NCI-H345 treated with DMSO at 0.1 percent for 48 hours (cell line): ENCODE measurements around the gene SLC6A18.

Experiments
- DNase-seq: peaks from one replicate; lab custom pipeline; 2025; ENCODE audit not compliant: unreplicated experiment; lab: John Stamatoyannopoulos, UW

Gene SLC6A18

DNA sequence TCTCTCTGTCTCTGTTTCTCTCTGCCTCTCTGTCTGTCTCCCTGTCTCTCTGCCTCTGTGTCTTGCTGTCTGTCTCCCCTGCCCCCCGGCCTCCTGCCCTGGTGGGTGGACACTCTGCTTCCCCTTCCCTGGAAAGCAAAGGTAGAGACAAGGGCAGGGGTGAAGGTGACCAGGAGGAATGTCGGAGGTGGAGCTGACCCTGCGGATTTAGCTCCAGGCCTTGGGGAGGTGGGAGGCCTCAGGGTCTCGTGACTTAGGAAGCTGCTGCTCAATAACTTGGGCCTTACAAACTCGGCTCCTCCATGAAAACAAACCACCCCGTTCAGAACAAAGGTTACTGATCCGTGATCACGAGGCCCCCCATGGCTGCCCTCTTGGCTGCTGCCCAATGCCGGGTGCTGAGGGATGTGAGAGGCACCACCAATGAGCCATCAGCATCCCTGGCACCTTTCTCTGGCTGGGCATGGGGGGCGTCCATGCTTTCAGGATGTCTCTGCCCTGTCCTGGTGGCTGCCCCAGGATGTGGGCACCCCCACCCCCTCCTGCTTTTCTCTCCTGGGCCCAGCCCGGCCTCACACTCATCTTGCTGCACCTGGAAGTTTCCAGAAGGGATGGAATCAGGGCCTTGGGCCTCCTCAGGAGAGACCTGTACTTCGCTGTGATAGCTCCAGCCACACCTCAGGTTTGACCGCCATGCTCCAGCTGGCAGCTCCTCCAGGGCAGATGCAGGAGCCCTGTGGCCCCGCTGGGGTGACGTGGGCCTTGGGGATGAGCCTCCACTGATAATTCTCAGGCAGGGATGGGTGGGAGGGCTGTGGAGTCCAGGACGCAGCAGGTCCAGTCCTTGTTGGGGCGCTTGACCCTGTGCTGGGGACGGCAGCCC is 38.6 kb upstream of the SLC6A18 start:
- no peak for DNase-seq

DNA sequence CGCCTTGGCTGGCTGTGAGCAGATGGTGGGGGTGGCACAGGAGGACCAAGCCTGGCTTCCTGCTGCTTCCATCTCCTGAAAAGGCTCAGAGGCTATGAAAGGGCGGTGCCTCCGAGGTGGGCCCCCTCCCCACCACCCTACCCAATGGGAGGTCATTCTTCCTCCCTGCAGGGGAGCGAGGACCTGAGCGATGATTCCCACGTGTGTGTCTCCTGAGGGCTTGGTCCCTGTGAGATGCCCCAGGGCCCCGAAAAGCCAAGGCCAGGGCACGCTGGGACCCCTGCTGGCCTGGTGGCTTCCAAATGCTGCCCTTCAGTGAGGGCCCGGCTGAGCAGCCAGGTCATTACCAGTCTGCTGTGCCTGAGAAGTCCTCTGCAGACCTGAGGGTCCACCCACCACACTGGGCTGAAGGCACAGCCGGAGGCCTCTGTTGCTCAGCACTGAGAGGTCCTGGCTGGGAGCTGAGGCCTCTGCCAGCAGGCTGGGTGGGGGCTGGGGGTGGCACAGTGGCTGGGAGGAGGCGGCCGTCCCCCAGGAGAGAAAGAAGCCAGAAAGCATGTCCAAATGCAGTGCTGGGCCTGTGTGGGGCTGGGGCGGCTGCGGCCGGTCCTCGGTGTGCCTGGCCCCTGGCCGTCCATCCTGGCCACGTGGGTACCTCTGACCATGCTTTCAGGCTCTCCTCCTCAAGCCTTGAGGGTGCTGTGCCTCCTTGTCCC is 37.8 kb upstream of the SLC6A18 start:
- no peak for DNase-seq

DNA sequence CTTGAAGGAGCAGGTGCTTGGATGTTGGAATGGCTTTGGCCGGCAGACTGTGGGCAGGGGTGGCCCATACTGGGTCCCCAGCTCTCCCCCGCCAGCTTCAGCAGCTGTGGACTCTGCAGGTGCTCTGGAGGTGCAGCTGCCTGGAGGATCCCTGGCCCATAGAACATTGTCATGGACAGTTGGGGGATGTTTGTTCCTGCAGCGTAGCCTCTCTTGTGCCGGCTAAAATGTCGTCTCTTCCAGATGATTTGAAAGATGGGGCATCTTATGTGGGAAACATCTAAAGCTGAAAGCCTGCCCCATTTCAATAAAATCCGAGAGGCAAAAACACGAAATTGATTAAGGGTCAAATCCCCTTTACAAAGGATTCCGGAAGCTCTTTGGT is 37.2 kb upstream of the SLC6A18 start:
- DNase-seq, result no peak

DNA sequence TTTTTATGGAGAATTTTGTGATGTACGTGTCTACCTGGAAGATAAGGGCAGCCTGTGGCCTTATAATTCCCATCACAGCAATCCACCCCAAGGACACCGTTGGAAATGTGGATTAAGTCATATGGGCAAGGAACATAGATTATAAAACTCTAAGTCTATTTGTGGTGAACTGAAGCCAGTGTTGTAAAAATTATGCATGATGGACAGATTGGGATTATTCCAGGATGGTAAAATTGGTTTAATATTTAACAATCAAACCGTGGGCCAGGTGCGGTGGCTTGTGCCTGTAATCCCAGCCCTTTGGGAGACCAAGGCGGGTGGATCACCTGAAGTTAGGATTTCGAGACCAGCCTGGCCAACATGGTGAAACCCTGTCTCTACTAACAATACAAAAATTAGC is 36.7 kb upstream of the SLC6A18 start:
- no peak for DNase-seq

DNA sequence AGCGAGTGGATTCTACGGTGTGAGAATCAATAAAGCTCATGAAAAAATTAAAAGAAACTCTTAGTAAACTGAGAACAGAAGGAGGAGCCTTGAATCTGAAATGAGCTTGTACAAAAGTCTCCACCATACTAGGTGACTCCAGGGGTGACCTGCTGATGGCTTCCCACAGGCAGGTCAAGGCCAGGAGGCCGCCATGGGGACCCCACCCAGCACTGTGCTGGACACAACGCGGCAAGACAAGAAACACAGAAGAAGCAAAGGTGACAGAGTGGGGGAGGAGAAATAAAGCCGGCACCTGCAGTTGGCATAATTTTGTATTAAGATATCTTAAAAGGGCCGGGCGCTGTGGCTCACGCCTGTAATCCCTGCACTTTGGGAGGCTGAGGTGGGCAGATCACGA is 35.9 kb upstream of the SLC6A18 start:
- no peak for DNase-seq

DNA sequence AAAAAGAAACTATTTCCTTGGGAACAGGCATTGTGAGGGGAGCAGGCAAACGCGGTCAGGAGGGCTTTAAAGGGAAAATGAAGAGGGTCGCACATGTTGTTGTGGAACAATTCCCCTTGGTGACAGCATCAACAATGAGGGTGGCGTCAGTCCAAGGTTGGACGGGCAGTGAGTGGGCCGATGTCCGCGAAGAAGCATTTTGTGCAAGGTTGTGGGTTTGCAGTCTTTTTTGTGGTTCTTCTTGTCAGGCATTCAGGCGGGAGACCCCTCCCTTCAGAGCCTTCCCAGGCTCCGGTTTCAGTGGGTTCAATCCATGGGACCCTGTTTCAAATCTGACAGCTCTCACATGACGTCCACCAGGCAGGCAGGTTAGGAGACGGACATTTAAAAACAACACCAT is 34.9 kb upstream of the SLC6A18 start:
- no peak for DNase-seq

DNA sequence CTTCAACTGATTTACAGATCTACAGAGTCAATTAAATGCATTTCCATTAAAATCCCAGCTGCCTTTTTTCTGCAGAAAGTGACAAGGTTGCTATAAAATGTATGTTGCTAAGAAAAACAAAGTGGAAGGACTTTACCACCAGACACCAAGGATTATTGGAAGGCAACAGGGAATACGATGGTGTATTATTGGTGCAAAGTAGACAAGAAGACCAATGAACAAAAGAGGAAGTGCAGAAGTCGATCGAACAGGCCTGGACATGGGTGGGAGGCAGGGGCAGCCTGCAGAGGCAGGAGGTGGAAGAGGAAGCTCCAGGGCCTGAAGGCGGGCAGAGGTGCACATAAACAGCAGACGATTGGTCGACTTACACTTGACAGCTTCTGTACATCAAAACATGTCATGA is 34.3 kb upstream of the SLC6A18 start:
- DNase-seq, result no peak

DNA sequence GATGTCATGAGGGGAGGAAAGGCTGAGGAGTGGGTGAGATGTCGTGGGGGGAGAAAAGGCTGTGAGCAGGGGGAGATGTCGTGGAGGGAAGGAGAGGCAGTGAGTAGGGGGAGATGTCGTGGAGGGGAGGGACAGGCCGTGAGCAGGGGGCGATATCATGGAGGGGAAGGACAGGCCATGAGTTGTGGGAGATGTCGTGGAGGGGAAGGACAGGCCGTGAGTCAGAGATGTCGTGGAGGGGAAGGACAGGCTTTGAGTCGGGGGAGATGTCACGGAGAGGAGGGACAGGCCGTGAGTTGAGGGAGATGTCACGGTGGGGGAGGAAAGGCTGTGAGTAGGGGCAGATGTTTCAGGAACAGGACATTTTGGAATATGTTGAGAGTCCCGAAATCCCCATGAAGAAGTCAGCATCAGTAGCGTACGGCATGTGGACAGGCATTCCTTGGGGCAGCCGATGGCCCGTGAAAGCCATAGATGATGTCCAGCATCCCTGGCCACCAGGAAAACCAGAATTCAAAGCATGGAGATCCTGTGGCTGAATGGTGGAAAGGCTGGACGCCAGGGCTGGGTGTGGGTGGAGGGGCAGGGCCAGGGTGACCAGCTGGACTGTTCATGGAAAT is 32.1 kb upstream of the SLC6A18 start:
- DNase-seq, result no peak

DNA sequence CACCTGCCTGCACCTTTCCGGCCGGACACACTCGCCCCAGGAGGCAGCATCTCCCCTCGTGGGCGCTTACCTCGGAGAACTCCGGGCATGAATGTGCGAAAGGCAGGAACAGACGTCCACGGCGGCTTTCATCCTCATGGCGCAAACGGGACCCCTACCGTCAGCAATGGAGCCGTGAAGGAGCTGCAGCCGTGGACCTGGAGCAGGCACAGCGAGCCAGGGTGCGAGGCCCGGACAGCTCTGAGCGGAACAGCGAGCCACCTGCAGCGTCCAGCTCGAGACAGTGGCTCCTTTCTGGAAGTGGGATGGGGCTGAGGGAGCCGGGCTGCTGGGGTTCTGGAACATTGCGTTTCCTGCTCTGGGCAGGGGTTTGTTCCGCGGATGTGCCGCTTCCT is 31.6 kb upstream of the SLC6A18 start:
- DNase-seq, result no peak

DNA sequence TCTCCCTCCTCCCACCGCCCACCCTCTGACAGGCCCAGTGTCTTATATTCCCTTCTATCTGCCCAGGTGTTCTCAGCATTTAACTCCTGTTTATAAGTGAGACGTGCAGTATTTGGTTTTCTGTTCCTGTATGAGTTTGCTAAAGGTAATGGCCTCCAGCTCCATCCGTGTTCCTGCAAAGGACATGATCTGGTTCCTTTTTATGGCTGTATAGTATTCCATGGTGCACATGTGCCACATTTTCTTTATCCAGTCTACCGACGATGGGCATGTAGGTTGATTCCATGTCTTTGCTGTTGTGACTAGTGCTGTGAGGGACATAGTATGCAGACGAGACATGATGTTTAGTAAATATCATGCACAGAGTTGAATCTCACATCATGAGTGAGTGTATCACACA is 30.8 kb upstream of the SLC6A18 start:
- DNase-seq, result no peak

DNA sequence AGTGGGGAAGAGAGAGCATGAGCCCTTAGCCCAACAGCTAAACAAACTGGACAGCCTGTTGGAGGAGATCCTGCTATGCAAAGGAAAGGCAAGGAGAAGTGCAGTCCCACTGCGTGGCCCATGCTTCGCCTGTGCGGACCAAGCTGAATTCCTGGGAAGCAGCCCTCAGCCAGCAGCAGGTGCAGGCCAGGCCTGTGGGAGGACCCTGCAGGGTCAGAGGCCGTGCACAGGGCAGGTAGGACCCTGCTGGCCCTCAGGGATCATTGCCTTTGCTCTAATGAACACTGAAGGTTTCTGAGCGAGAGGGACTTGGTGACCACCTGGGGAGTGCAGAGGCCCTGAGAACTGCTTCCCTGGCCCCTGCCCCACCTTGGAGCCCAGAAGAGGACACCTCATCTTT is 29.7 kb upstream of the SLC6A18 start:
- no peak for DNase-seq

DNA sequence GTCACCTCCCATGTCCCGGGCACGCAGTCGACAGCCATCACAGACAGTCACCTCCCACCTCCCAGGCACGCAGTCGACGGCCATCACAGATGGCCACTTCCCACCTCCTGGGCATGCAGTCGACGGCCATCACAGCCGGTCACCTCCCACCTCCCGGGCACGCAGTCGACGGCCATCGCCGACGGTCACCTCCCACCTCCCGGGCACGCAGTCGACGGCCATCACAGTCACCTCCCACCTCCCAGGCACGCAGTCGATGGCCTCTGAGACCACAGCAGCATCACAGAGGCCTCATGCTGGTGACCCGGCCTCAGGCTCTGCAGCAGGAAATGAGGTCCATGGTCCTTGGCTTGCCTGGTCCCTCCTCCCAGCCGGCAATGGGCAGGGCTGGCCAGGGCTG is 29.3 kb upstream of the SLC6A18 start:
- no peak for DNase-seq

DNA sequence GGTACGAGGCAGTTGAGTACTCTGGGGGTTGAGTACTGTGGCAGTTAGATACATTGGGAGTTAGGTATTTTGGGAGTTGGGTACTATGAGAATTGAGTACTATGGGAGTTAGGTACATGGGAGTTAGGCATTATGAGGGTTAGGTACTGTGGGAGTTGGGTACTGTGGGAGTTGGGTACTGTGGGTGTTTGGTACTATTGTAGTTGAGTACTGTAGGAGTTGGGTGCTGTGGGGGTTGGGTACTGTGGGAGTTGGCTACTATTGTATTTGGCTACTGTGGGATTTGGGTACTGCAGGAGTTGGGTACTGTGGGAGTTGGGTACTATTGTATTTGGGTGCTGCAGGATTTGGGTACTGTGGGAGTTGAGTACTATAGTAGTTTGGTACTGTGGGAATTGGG is 28.6 kb upstream of the SLC6A18 start:
- no peak for DNase-seq

DNA sequence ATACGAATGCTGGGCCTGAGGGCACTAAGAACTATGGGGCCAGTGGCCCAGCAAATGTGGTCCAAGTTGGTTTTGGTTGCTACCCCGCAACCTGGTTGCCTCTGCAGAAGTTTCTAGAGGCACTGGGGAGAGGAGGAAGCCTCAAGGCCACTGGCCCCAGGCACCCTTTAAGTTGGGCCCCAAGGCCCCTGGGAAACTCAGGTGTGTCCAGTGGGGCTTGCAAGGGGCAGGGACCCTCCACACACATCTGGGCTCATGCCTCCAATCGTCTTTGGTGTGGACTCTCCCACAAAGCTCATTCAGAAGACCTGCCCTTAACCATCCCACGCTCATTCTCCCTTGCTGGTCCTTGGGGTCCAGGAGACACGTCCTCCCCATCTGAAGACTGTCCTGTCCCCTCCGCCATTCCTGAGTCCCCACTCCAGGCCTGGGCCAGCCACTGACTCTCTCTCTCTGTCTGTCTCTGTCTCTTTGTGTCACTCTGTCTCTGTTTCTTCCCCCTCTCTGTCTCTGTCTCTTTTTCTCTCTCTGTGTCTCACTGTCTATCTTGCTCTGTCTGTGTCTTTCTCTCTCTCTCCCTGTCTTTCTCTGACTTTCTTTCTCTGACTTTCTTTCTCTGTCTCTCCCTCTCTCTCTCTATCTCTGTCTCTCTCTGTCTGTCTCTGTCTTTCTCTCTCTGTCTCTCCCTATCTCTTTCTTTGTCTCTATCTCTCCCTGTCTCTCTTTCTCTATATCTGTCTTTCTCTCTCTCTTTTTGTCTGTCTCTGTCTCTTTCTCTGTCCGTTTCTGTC is 27.1 kb upstream of the SLC6A18 start:
- no peak for DNase-seq

DNA sequence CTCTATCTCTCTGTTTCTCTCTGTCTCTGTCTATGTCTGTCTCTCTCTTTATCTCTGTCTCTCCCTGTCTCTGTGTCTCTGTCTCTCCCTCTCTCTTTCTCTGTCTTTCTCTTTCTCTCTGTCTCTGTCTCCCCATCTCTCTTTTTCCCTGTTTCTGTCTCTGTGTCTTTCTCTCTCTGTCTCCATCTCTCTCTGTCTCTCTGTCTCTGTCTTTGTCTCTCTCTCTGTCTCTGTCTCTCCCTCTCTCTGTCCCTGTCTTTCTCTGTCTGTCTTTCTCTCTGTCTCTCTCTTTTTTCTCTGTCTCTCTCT is 25.9 kb upstream of the SLC6A18 start:
- DNase-seq, result no peak

DNA sequence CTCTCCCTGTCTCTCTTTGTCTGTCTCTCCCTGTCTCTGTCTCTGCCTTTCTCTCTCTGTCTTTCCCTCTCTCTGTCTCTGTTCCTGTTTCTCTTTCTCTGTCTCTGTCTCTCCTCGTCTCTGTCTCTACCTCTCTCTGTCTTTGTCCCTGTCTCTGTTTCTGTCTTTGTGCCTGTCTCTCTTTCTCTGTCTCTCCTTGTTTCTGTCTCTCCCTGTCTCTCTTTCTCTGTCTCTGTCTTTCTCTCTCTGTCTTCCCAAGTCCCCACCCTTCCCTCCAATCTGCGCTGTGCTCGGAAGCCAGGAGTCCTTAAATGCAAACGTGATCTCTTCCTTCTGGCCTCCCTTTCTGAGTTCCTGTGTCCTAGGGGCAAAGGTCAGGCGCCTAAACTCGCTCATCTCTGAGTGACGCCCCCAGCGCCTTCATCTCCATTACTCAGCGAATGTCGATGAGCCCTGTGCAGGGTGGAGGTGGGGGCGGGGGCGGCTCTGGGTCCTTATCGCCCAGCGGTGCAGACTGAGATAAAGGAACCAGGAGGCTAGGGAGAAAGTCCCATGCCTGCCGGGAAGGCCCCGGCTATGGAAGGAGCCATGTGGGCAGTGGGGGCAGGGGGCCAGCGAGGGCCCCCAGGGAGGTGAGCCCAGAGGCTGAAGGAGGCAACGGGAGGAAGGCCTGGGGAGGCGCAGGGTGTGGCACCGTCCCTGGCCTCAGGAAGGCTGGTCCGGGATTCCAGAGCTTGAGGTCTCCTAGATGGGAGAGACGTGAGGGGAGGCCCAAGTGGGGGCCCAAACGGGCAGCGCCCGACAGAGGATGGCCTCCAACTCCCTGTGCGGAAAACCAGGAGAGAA is 25.3 kb upstream of the SLC6A18 start:
- no peak for DNase-seq

DNA sequence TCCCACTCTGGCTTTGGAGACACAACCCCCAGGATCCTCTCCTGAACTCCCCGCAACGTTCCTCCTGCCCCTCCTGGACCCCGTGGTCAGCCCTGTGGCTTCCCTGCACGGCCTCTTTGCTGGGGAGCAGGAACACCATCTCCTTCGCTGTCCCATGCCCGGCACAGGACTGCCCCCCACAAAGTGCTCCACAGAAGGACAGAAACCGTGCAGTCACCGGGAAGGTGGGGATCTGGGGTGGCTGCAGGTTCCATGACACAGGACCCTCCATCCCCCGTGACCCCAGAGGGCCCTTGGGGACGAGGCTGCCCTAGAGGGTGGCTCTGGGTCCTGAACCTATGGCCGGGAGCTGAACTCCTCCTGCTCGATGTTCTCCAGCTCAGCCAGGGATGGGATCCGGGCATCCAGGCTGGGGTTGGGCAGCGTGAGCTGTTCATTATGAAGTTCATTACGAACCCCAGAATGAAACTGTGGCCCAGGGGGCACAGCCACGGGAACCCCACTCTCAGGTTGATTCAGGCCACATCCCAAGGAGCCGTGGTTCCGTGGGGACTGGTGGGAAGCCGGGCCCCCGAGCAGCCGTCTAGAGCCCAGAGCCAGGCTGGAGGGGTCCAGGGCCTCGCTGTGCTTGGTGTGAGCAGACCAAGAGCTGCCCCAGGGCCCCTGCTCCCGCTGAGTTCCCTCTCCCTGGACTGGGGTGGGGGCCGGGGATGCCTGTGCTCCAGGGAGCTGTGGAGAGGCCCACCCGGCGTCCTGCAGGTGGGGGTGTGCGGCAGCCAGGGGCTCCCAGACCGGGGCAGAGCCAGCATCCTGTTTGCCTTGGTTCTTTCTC is 24.5 kb upstream of the SLC6A18 start:
- DNase-seq, result no peak

DNA sequence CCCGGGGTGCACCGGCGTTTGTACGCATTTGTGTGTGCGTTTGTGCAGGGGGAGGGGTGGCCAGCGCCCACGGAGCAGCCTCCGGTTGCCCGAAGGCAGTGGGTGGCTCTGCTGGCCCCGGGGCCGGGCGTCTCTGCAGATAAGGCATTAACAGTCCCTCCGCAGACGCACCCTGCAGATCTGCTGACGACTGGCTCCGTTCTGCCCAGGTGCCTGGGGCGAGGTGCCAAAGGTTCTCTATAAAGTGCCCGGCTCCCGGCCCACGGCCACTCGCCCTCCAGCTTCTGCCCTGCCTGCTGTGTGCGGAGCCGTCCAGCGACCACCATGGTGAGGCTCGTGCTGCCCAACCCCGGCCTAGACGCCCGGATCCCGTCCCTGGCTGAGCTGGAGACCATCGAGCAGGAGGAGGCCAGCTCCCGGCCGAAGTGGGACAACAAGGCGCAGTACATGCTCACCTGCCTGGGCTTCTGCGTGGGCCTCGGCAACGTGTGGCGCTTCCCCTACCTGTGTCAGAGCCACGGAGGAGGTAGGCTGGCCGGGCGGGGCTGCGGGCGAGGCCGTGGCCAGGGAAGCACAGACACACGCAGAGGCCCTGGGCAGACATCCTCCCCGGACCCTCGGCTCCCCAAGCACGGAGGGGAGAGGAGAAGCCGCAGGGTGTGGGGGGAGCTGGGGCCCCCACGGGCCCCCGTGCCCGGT is 23.7 kb upstream of the SLC6A18 start, which contains the start of gene SLC6A19:
TSS of gene SLC6A19 (plus strand) at position 269 of the 699 bp plus-strand sequence. CDS start at position 325, 56 bp downstream.
- DNase-seq, result no peak
